Measurements from ENCODE around the gene ITGBL1.

- TF ChIP-seq EZH2 (IDR thresholded peaks at IDR 0.05; ENCODE audit: insufficient read depth, poor library complexity, severe bottlenecking) (no peak), EZH2phosphoT487 (IDR thresholded peaks at IDR 0.05; ENCODE audit: insufficient read depth, low read depth) (no peak)
These were observed 4.6 kb upstream of the ITGBL1 start for GRCh38 chr13:101447852-101448251.
